ENCODE measurements around the gene CACNA1H.
A peak's percentile ranks its signal among the peaks of the same experiment; 100 is the strongest.

CACNA1H gene

GRCh38 chr16:1172651-1173050, 19.7 kb downstream of the CACNA1H start:
- Histone ChIP-seq H3K27ac (no peak overlapping the region), H3K4me3 (no peak overlapping the region)
- TF ChIP-seq, protein P1, sequence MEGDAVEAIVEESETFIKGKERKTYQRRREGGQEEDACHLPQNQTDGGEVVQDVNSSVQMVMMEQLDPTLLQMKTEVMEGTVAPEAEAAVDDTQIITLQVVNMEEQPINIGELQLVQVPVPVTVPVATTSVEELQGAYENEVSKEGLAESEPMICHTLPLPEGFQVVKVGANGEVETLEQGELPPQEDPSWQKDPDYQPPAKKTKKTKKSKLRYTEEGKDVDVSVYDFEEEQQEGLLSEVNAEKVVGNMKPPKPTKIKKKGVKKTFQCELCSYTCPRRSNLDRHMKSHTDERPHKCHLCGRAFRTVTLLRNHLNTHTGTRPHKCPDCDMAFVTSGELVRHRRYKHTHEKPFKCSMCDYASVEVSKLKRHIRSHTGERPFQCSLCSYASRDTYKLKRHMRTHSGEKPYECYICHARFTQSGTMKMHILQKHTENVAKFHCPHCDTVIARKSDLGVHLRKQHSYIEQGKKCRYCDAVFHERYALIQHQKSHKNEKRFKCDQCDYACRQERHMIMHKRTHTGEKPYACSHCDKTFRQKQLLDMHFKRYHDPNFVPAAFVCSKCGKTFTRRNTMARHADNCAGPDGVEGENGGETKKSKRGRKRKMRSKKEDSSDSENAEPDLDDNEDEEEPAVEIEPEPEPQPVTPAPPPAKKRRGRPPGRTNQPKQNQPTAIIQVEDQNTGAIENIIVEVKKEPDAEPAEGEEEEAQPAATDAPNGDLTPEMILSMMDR (IDR thresholded peaks at IDR 0.05) = no peak
- DNase-seq (ENCODE audit: low spot score) = no peak

- H3K4me3 ChIP-seq = no peak overlapping the region
- TF ChIP-seq, protein P1 (IDR thresholded peaks at IDR 0.05) = no peak
- H3K27ac ChIP-seq = peak overlapping the region in 1 of 2 donors; percentile 28
- no peak for DNase-seq (ENCODE audit: low spot score)
Observed at GRCh38 chr16:1173788-1174451, 21.0 kb downstream of the CACNA1H start.

GRCh38 chr16:1174477-1175357, 21.8 kb downstream of the CACNA1H start:
- no peak overlapping the region for H3K4me3 ChIP-seq
- TF ChIP-seq, protein P1 (IDR thresholded peaks at IDR 0.05) = no peak
- H3K27ac ChIP-seq = peak overlapping the region in 1 of 2 donors; percentile 28
- DNase-seq (ENCODE audit: low spot score) = no peak

GRCh38 chr16:1175566-1176279, 22.8 kb downstream of the CACNA1H start:
- TF ChIP-seq, protein P1 (IDR thresholded peaks at IDR 0.05) = no peak
- no peak for DNase-seq (ENCODE audit: low spot score)

DNA sequence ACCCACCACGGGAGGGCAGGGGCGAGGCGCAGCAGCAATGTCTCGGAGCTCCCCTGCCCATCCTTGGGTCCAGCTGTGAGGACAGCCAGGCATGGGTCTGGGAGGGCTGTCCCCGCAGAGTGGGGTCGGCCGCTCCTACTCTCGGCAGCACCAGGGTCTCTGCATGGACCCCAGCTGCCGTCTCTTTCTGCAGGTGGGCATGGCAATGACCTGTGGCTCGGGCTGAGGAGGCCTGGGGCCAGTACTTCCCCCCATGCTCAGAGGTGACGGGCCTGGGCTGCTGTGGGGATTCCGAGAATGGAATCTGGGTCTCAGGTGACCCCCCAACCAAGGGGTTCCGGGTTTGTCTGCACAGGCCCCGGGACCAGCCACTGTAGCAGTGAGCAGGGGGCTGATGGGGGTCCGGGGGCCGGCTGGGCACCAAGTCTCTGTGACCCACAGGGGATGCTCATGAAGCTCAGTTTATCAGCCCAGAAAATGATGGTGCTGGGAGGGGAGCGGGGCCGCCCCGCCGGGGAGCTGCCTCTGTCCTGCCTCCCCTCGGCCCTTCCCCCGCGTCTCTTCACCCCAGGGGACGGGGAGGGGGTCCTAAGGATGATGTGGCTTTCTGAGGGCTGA, 23.5 kb downstream of the CACNA1H start:
- DNase-seq (ENCODE audit: low spot score) = no peak
- Histone ChIP-seq H3K27ac (no peak overlapping the region), H3K4me3 (no peak overlapping the region)
- TF ChIP-seq, protein P1 (IDR thresholded peaks at IDR 0.05) = no peak

More at GRCh38 chr16:1175566-1176279, 22.8 kb downstream of the CACNA1H start:
- Histone ChIP-seq H3K4me3 (no peak overlapping the region), H3K27ac (peak overlapping the region in 1 of 2 donors; percentile 4)

GRCh38 chr16:1177053-1177452, 24.1 kb downstream of the CACNA1H start:
- TF ChIP-seq, protein P1 (IDR thresholded peaks at IDR 0.05) = no peak
- no peak overlapping the region for H3K27ac ChIP-seq
- no peak for DNase-seq (ENCODE audit: low spot score)

More at GRCh38 chr16:1177053-1177452, 24.1 kb downstream of the CACNA1H start:
- no peak overlapping the region for H3K4me3 ChIP-seq
